SU-DHL-6 (cell line): ENCODE measurements around the gene IGF2BP3.

Experiments used
- H2AFZ ChIP-seq: fragments of 200-600 bp; sonication (generic); 2 replicates; pipeline ENCODE4 v1.6.1; 2014; ENCODE audit warnings: low read depth, mild to moderate bottlenecking, moderate library complexity, mixed read lengths, antibody characterized with exemption, low read length; ENCODE audit not compliant: severe bottlenecking
- H3F3A ChIP-seq: fragments of 200-600 bp; shearing (Covaris generic); 2 replicates; pipeline ENCODE4 v1.6.0; 2016; ENCODE audit warnings: antibody characterized with exemption, mild to moderate bottlenecking; ENCODE audit not compliant: insufficient read depth
- H3K27ac ChIP-seq: fragments of 200-600 bp; sonication (generic); 2 replicates; pipeline ENCODE4 v1.5.1; 2016; ENCODE audit warnings: low read depth, mild to moderate bottlenecking, low read length, moderate library complexity, mixed read lengths
- H3K27me3 ChIP-seq: fragments of 200-600 bp; sonication (generic), shearing (Covaris generic); 2 replicates; pipeline ENCODE4 v1.6.0; 2014; ENCODE audit warnings: mild to moderate bottlenecking, low read length
- H3K36me3 ChIP-seq: fragments of 200-600 bp; sonication (generic); 2 replicates; pipeline ENCODE4 v1.6.1; 2014; ENCODE audit warnings: mild to moderate bottlenecking, low read length, mixed read lengths
- H3K4me2 ChIP-seq: fragments of 300-600, 200-600 bp; shearing (Covaris generic), sonication (generic); 2 replicates; pipeline ENCODE4 v1.6.0; 2014; ENCODE audit warnings: low read length, low read depth, mild to moderate bottlenecking; ENCODE audit not compliant: poor library complexity, severe bottlenecking
- H3K4me3 ChIP-seq: fragments of 200-600 bp; sonication (generic); 2 replicates; pipeline ENCODE4 v1.5.1; 2014; ENCODE audit warnings: antibody characterized with exemption, low read length, mild to moderate bottlenecking, mixed read lengths; ENCODE audit not compliant: insufficient read depth, poor library complexity, severe bottlenecking
- H3K79me2 ChIP-seq: fragments of 200-600 bp; sonication (generic); 2 replicates; pipeline ENCODE4 v1.6.1; 2014; ENCODE audit warnings: mild to moderate bottlenecking, low read length, moderate library complexity; ENCODE audit not compliant: insufficient read depth
- H3K9ac ChIP-seq: fragments of 200-600 bp; sonication (generic); 2 replicates; pipeline ENCODE4 v1.7.0; 2014; ENCODE audit warnings: mild to moderate bottlenecking, low read length
- H3K9me2 ChIP-seq: fragments of 200-600 bp; sonication (generic); replicated peaks from 2 replicates; pipeline ENCODE4 v1.6.1; 2014; ENCODE audit warnings: low read length; ENCODE audit not compliant: insufficient read depth
- H3K9me3 ChIP-seq: fragments of 200-600 bp; sonication (generic); 2 replicates; pipeline ENCODE4 v1.6.1; 2014; ENCODE audit warnings: low read length, mixed read lengths; ENCODE audit not compliant: insufficient read depth
- H4K20me1 ChIP-seq: fragments of 200-600 bp; sonication (generic); 2 replicates; pipeline ENCODE4 v1.6.1; 2014; ENCODE audit warnings: low read depth, mild to moderate bottlenecking, antibody characterized with exemption, low read length, moderate library complexity, mixed read lengths
- EZH2phosphoT487 ChIP-seq: fragments of 200-600 bp; sonication (generic), shearing (Covaris generic); conservative IDR thresholded peaks from 2 replicates; pipeline ENCODE4 v1.6.1; 2018; ENCODE audit warnings: mild to moderate bottlenecking, antibody characterized with exemption, low read length, moderate library complexity, mixed read lengths
- TF ChIP-seq, protein P1 (sequence below): fragments of 200-600 bp; sonication (generic); IDR thresholded peaks from one replicate; pipeline ENCODE4 v1.5.1; 2017; ENCODE audit warnings: antibody characterized with exemption, mild to moderate bottlenecking, low read length, moderate library complexity; ENCODE audit not compliant: insufficient read depth, poor library complexity, severe bottlenecking

The IGF2BP3 gene

DNA sequence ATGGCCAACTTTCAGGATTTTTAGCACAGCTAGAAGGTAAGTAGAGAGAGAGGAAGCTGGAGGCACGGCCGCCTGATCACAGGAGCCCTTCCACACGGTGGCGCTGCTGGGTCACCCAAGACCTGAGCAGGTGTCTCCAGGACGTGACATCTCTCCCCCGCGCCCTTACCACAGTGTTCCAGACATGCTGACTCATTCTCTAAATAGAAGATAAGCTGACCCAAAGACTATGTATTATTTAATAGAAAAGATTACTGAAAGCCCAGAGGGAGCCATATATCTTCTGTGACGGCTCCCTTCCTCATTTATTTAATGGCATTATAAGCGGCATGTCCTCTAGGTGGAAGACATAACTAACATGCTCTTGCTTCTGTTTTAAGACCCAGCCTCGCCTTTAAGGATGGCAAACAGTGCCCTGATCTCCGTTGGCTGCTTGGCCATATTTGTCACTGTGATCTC lies 197.1 kb downstream of the IGF2BP3 start:
- TF ChIP-seq EZH2phosphoT487, result no peak
- TF ChIP-seq, protein P1, sequence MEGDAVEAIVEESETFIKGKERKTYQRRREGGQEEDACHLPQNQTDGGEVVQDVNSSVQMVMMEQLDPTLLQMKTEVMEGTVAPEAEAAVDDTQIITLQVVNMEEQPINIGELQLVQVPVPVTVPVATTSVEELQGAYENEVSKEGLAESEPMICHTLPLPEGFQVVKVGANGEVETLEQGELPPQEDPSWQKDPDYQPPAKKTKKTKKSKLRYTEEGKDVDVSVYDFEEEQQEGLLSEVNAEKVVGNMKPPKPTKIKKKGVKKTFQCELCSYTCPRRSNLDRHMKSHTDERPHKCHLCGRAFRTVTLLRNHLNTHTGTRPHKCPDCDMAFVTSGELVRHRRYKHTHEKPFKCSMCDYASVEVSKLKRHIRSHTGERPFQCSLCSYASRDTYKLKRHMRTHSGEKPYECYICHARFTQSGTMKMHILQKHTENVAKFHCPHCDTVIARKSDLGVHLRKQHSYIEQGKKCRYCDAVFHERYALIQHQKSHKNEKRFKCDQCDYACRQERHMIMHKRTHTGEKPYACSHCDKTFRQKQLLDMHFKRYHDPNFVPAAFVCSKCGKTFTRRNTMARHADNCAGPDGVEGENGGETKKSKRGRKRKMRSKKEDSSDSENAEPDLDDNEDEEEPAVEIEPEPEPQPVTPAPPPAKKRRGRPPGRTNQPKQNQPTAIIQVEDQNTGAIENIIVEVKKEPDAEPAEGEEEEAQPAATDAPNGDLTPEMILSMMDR, result peak; percentile 95
- Histone ChIP-seq H3K36me3 (no peaks in the 10 kb centered on the region), H3K9ac (peak overlapping the region; percentile 53), H3K79me2 (no peaks in the 10 kb centered on the region; the same call in 1 of the 2 replicates), H3K4me2 (peak overlapping the region; percentile 85), H3K27ac (peak overlapping the region; percentile 65), H2AFZ (peak overlapping the region; percentile 85), H4K20me1 (no peaks in the 10 kb centered on the region), H3K4me3 (peak overlapping the region; percentile 49), H3K27me3 (no peaks in the 10 kb centered on the region), H3K9me3 (no peaks in the 10 kb centered on the region), H3F3A (peaks cover 9% of the 10 kb centered on the region; the same call in 1 of the 2 replicates), H3K9me2 (no peaks in the 10 kb centered on the region)

DNA sequence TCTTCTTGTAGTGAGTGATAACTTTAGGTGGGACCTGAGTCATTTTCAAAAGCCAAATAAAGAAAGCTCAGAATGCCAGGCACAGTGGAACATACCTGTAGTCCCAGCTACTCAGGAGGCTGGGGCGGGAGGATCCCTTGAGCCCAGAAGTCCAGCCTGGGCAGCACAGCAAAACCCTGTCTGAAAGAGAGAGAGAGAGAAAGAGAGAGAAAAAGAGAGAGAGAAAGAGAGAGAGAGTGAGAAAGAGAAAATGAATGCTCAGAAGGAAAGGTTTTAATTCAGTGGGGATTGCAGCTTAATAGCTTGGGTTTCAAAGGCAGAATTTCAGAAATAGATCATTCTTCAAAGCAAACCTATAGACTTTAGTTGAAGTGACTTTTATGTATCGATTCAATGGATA lies 198.0 kb downstream of the IGF2BP3 start:
- no peak overlapping the region for H3K27ac ChIP-seq
- no peak overlapping the region for H3K9ac ChIP-seq
- no peak overlapping the region for H3K4me2 ChIP-seq
- no peaks in the 10 kb centered on the region for H3K27me3 ChIP-seq
- H3F3A ChIP-seq, result peaks cover 5% of the 10 kb centered on the region; the same call in 1 of the 2 replicates
- TF ChIP-seq EZH2phosphoT487, result no peak
- TF ChIP-seq, protein P1, result no peak
- no peaks in the 10 kb centered on the region for H3K9me2 ChIP-seq
- H3K9me3 ChIP-seq, result no peaks in the 10 kb centered on the region
- H2AFZ ChIP-seq, result peak overlapping the region; percentile 85
- H4K20me1 ChIP-seq, result no peaks in the 10 kb centered on the region
- no peaks in the 10 kb centered on the region; the same call in 1 of the 2 replicates for H3K79me2 ChIP-seq
- H3K4me3 ChIP-seq, result no peak overlapping the region
- no peaks in the 10 kb centered on the region for H3K36me3 ChIP-seq

DNA sequence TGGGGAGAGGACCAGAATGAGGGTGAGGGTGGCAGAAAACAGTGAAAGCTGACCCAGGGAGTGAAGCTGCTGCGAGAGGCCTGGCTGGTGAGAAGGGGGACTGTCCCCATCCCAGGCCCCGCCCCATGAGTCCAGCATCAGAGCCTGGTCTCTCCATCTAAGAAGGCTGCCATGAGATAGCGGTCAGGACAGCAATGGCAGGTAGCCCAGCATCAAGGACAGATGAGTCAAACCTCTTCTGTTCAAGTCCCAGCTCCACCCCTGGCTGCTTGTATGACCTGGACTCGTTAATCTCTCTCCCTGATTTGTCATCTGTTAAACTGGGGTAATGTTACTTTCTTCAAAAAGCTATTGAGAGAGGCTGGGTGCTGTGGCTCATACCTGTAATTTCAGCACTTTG lies 201.5 kb downstream of the IGF2BP3 start:
- H3K9me3 ChIP-seq, result no peaks in the 10 kb centered on the region

More for the DNA sequence above, 201.5 kb downstream of the IGF2BP3 start:
- H3K36me3 ChIP-seq, result no peaks in the 10 kb centered on the region
- no peak overlapping the region for H3K4me2 ChIP-seq
- H3K9ac ChIP-seq, result no peak overlapping the region
- H3F3A ChIP-seq, result no peaks in the 10 kb centered on the region
- H3K79me2 ChIP-seq, result no peaks in the 10 kb centered on the region
- H3K4me3 ChIP-seq, result no peak overlapping the region
- H4K20me1 ChIP-seq, result no peaks in the 10 kb centered on the region
- H3K27me3 ChIP-seq, result no peaks in the 10 kb centered on the region
- no peaks in the 10 kb centered on the region for H3K9me2 ChIP-seq
- H3K27ac ChIP-seq, result no peak overlapping the region
- H2AFZ ChIP-seq, result no peak overlapping the region
- no peak for TF ChIP-seq EZH2phosphoT487
- TF ChIP-seq, protein P1, result no peak
